CD4-positive, alpha-beta T cell (primary cell): ENCODE measurements around the gene WSB2. TPM values are rescaled to one million over a fixed set of nuclear protein-coding genes. Genes with fewer than 3 reads are reported as not detected.

ENCODE experiments used
- ATAC-seq: fragments of 200-7000 bp; cut with Tn5 transposase; one replicate; pipeline ENCODE4 v1.10.0; 2022; ENCODE audit warnings: mild to moderate bottlenecking; ENCODE audit not compliant: poor library complexity
- CTCF ChIA-PET: fragments of 350-600 bp; sonication (Branson Sonifier 250); formaldehyde crosslinking; loops from one replicate; lab custom pipeline; 2021; ENCODE audit warnings: antibody characterized with exemption, inconsistent platforms; lab: Charles Lee
- POLR2A ChIA-PET: fragments of 350-600 bp; sonication (Branson Sonifier 250); formaldehyde crosslinking; loops from one replicate; lab custom pipeline; 2021; ENCODE audit warnings: antibody characterized with exemption, inconsistent platforms; lab: Charles Lee
- DNase-seq, 14 experiments: peaks; one replicate each; pipeline ENCODE4 v3.0.0-alpha.2; 2013 to 2020; ENCODE audit warnings: mixed read lengths in 2 of 14
- H3K27ac ChIP-seq, 2 donors: one replicate each; pipeline versions ENCODE4 v1.5.1 to v1.7.0; 2013; ENCODE audit warnings: low read length in 2 of 2, low read depth in 1 of 2, mild to moderate bottlenecking in 1 of 2
- H3K27me3 ChIP-seq, 2 experiments: 1 replicate in 1 of 2; 2 replicates in 1 of 2; pipeline versions ENCODE4 v1.6.1 to v1.7.0; 2013; ENCODE audit warnings: low read length in 2 of 2, control low read depth in 1 of 2, mild to moderate bottlenecking in 1 of 2, moderate library complexity in 1 of 2; ENCODE audit not compliant: insufficient read depth in 2 of 2, control insufficient read depth in 1 of 2
- H3K36me3 ChIP-seq: one replicate; pipeline ENCODE4 v1.6.1; 2013; ENCODE audit warnings: low read length, control low read depth; ENCODE audit not compliant: insufficient read depth
- H3K4me1 ChIP-seq: one replicate; pipeline ENCODE4 v1.6.1; 2013; ENCODE audit warnings: low read length, control low read depth; ENCODE audit not compliant: insufficient read depth
- H3K4me3 ChIP-seq: one replicate; pipeline ENCODE4 v1.5.1; 2013; ENCODE audit warnings: mild to moderate bottlenecking, low read length, moderate library complexity
- H3K9me3 ChIP-seq, 2 experiments: 1 replicate in 1 of 2; 2 replicates in 1 of 2; pipeline versions ENCODE4 v1.6.1 to v1.7.0; 2013; ENCODE audit warnings: low read length in 2 of 2, mild to moderate bottlenecking in 2 of 2, control low read depth in 1 of 2, moderate library complexity in 1 of 2; ENCODE audit not compliant: control insufficient read depth in 1 of 2, insufficient read depth in 1 of 2
- H3K27ac Mint-ChIP-seq: one replicate; pipeline ENCODE4 v1.8.0; 2020; ENCODE audit warnings: mixed read lengths
- H3K27me3 Mint-ChIP-seq: one replicate; pipeline ENCODE4 v1.8.0; 2021; ENCODE audit warnings: mixed read lengths
- H3K36me3 Mint-ChIP-seq: one replicate; pipeline ENCODE4 v1.8.0; 2021; ENCODE audit warnings: low read depth, mixed read lengths
- H3K4me1 Mint-ChIP-seq: one replicate; pipeline ENCODE4 v1.8.0; 2021; ENCODE audit warnings: low read depth, mixed read lengths
- H3K4me3 Mint-ChIP-seq: one replicate; pipeline ENCODE4 v1.8.0; 2020; ENCODE audit warnings: mild to moderate bottlenecking, mixed read lengths
- H3K9me3 Mint-ChIP-seq: one replicate; pipeline ENCODE4 v1.8.0; 2020; ENCODE audit warnings: mixed read lengths
- CTCF ChIP-seq: fragments of 200-600 bp; IDR thresholded peaks from one replicate; pipeline ENCODE4 v1.8.0; 2022; ENCODE audit warnings: antibody characterized with exemption, mild to moderate bottlenecking
- intact Hi-C, 2 experiments: fragments of 100-400 bp; cut with DNase I in 1 of 2; cut with micrococcal nuclease in 1 of 2; formaldehyde crosslinking; loops; one replicate each; pipeline versions ENCODE4 v1.15.1 to v1.9.0; 2023 to 2025; cut with DNase I, micrococcal nuclease
- total RNA-seq, 174 experiments: library from RNA in 2 of 174; stranded (reverse) in 2 of 174; gene quantifications; one replicate each; pipeline ENCODE4 v1.2.3 and lab custom pipeline; 2021 to 2026

Gene WSB2
- total RNA-seq, 2 experiments from 2014 or later: 12.0 to 13.4 TPM

- H3K27ac Mint-ChIP-seq: peak overlapping the region; percentile 42
- Histone ChIP-seq H3K27ac (no peak overlapping the region), H3K4me1 (no peaks in the 10 kb centered on the region), H3K4me3 (no peak overlapping the region), H3K36me3 (peaks cover 59% of the 10 kb centered on the region), H3K27me3 (no peaks in the 10 kb centered on the region), H3K9me3 (no peaks in the 10 kb centered on the region)
- H3K4me1 Mint-ChIP-seq: no peaks in the 10 kb centered on the region
- intact Hi-C loops: loop anchor here in 1 of 2 experiments (5.0 kb wide), 1 partner anchor 155 kb away; no protein-coding TSS in a partner anchor
- peaks cover 84% of the 10 kb centered on the region for H3K36me3 Mint-ChIP-seq
- H3K4me3 Mint-ChIP-seq: no peak overlapping the region
- CTCF ChIA-PET: interaction anchor here (0.8 to 1.5 kb wide), 2 partner anchors 25 to 89 kb away, joined by 3 read pairs; no protein-coding TSS in a partner anchor
- H3K9me3 Mint-ChIP-seq: no peaks in the 10 kb centered on the region
- H3K27me3 Mint-ChIP-seq: no peaks in the 10 kb centered on the region
- POLR2A ChIA-PET: interaction anchor here (1.5 kb wide), 1 partner anchor 16 kb away, joined by 4 read pairs; the partner anchor contains the start of gene RFC5
- ATAC-seq (no peak), DNase-seq (no peak)
- no peak for TF ChIP-seq CTCF
Measured at GRCh38 chr12:118032188-118032587, 28.8 kb downstream of the WSB2 start.

GRCh38 chr12:118029166-118029565 is 31.8 kb downstream of the WSB2 start:
- Histone ChIP-seq H3K4me3 (no peak overlapping the region), H3K27me3 (no peaks in the 10 kb centered on the region), H3K4me1 (no peaks in the 10 kb centered on the region), H3K36me3 (peaks cover 58% of the 10 kb centered on the region), H3K9me3 (no peaks in the 10 kb centered on the region), H3K27ac (no peak overlapping the region)
- TF ChIP-seq CTCF: no peak
- H3K9me3 Mint-ChIP-seq: no peaks in the 10 kb centered on the region
- no peak overlapping the region for H3K27ac Mint-ChIP-seq
- POLR2A ChIA-PET: no interaction called here
- DNase-seq: no peak
- no peaks in the 10 kb centered on the region for H3K4me1 Mint-ChIP-seq
- ATAC-seq: no peak
- peaks cover 86% of the 10 kb centered on the region for H3K36me3 Mint-ChIP-seq
- no peaks in the 10 kb centered on the region for H3K27me3 Mint-ChIP-seq
- H3K4me3 Mint-ChIP-seq: no peak overlapping the region
- intact Hi-C loops: no loop called here
- CTCF ChIA-PET: no interaction called here

- H3K4me3 Mint-ChIP-seq: no peak overlapping the region
- DNase-seq (no peak), ATAC-seq (no peak)
- Histone ChIP-seq H3K27me3 (no peaks in the 10 kb centered on the region), H3K4me1 (no peaks in the 10 kb centered on the region), H3K36me3 (peaks cover 56% of the 10 kb centered on the region), H3K9me3 (no peaks in the 10 kb centered on the region), H3K4me3 (no peak overlapping the region), H3K27ac (no peak overlapping the region)
- no peaks in the 10 kb centered on the region for H3K27me3 Mint-ChIP-seq
- intact Hi-C loops: no loop called here
- peaks cover 90% of the 10 kb centered on the region for H3K36me3 Mint-ChIP-seq
- H3K4me1 Mint-ChIP-seq: no peaks in the 10 kb centered on the region
- ChIA-PET POLR2A (no interaction called here), CTCF (no interaction called here)
- H3K9me3 Mint-ChIP-seq: no peaks in the 10 kb centered on the region
- TF ChIP-seq CTCF: no peak
- no peak overlapping the region for H3K27ac Mint-ChIP-seq
Measured at GRCh38 chr12:118025168-118025567, 35.8 kb downstream of the WSB2 start.
